Activated CD4-positive, alpha-beta T cell treated with anti-CD3 and anti-CD28 coated beads, Interleukin-2, amount 10 ng/mL, durations not matched to agents 24 days and 14 days (primary cell): Measurements from ENCODE around the gene TGFA. TPM values are rescaled to one million over a fixed set of nuclear protein-coding genes. Genes with fewer than 3 reads are reported as not detected.

Experiments
- DNase-seq: peaks from one replicate; pipeline ENCODE4 v3.0.0; 2022
- H3K27ac Mint-ChIP-seq: one replicate; pipeline ENCODE4 v1.8.0; 2022; ENCODE audit warnings: mild to moderate bottlenecking, mixed read lengths
- H3K27me3 Mint-ChIP-seq: one replicate; pipeline ENCODE4 v1.8.0; 2022; ENCODE audit warnings: mixed read lengths
- H3K36me3 Mint-ChIP-seq: one replicate; pipeline ENCODE4 v1.8.0; 2022; ENCODE audit warnings: low read depth, mild to moderate bottlenecking, mixed read lengths
- H3K4me1 Mint-ChIP-seq: one replicate; pipeline ENCODE4 v1.8.0; 2021; ENCODE audit warnings: mixed read lengths
- H3K4me3 Mint-ChIP-seq: one replicate; pipeline ENCODE4 v1.8.0; 2022; ENCODE audit warnings: mild to moderate bottlenecking, moderate library complexity, mixed read lengths
- H3K9me3 Mint-ChIP-seq: one replicate; pipeline ENCODE4 v1.8.0; 2021; ENCODE audit warnings: mixed read lengths
- intact Hi-C: fragments of 100-400 bp; cut with micrococcal nuclease; formaldehyde crosslinking; loops from one replicate; pipeline ENCODE4 v1.15.1; 2023
- total RNA-seq: library from RNA; stranded (reverse); gene quantifications from 2 replicates; pipeline ENCODE4 v1.2.3, GENCODE V29; 2022

TGFA gene
- total RNA-seq, 1 donor from 2014 or later = not detected

- H3K27me3 Mint-ChIP-seq = peaks cover 26% of the 10 kb centered on the region
- no peaks in the 10 kb centered on the region for H3K9me3 Mint-ChIP-seq
- H3K4me1 Mint-ChIP-seq = no peaks in the 10 kb centered on the region
- no peak overlapping the region for H3K4me3 Mint-ChIP-seq
- no peak overlapping the region for H3K27ac Mint-ChIP-seq
- H3K36me3 Mint-ChIP-seq = no peaks in the 10 kb centered on the region
- intact Hi-C loops = no loop called here
- peak; percentile 34 for DNase-seq
Observed at GRCh38 chr2:70561893-70562292, 8.3 kb upstream of the TGFA start.

- H3K9me3 Mint-ChIP-seq = no peaks in the 10 kb centered on the region
- H3K4me3 Mint-ChIP-seq = no peak overlapping the region
- no peak overlapping the region for H3K27ac Mint-ChIP-seq
- DNase-seq = no peak
- H3K4me1 Mint-ChIP-seq = no peaks in the 10 kb centered on the region
- peaks cover 30% of the 10 kb centered on the region for H3K27me3 Mint-ChIP-seq
- intact Hi-C loops = no loop called here
- H3K36me3 Mint-ChIP-seq = no peaks in the 10 kb centered on the region
Observed at GRCh38 chr2:70560442-70560841, 6.8 kb upstream of the TGFA start.

- Mint-ChIP-seq H3K36me3 (no peaks in the 10 kb centered on the region), H3K27me3 (peaks cover 32% of the 10 kb centered on the region), H3K9me3 (no peaks in the 10 kb centered on the region), H3K4me3 (no peak overlapping the region), H3K27ac (no peak overlapping the region), H3K4me1 (no peaks in the 10 kb centered on the region)
- no peak for DNase-seq
- intact Hi-C loops = no loop called here
Observed at GRCh38 chr2:70560040-70560439, 6.4 kb upstream of the TGFA start.

- Mint-ChIP-seq H3K9me3 (no peaks in the 10 kb centered on the region), H3K27me3 (peaks cover 39% of the 10 kb centered on the region), H3K4me3 (no peak overlapping the region), H3K36me3 (no peaks in the 10 kb centered on the region), H3K4me1 (peaks cover 7% of the 10 kb centered on the region), H3K27ac (no peak overlapping the region)
- intact Hi-C loops = loop anchor here (5.0 kb wide), 1 partner anchor 59 kb away; no protein-coding TSS in a partner anchor
- DNase-seq = no peak
Observed at GRCh38 chr2:70558195-70558808, 4.7 kb upstream of the TGFA start.

GRCh38 chr2:70557171-70557838, 3.7 kb upstream of the TGFA start:
- Mint-ChIP-seq H3K36me3 (no peaks in the 10 kb centered on the region), H3K4me1 (peaks cover 15% of the 10 kb centered on the region), H3K4me3 (no peak overlapping the region), H3K27ac (no peak overlapping the region), H3K27me3 (peaks cover 49% of the 10 kb centered on the region), H3K9me3 (no peaks in the 10 kb centered on the region)
- DNase-seq = no peak
- intact Hi-C loops = loop anchor here (5.0 kb wide), 1 partner anchor 60 kb away; no protein-coding TSS in a partner anchor

- H3K9me3 Mint-ChIP-seq = no peaks in the 10 kb centered on the region
- H3K27me3 Mint-ChIP-seq = peaks cover 54% of the 10 kb centered on the region
- intact Hi-C loops = loop anchor here (5.0 kb wide), 1 partner anchor 61 kb away; no protein-coding TSS in a partner anchor
- H3K36me3 Mint-ChIP-seq = no peaks in the 10 kb centered on the region
- peaks cover 15% of the 10 kb centered on the region for H3K4me1 Mint-ChIP-seq
- DNase-seq = no peak
- H3K4me3 Mint-ChIP-seq = no peak overlapping the region
- no peak overlapping the region for H3K27ac Mint-ChIP-seq
Observed at GRCh38 chr2:70556608-70557007, 3.0 kb upstream of the TGFA start.

GRCh38 chr2:70554338-70554892, 789 bp upstream of the TGFA start:
- DNase-seq = no peak
- intact Hi-C loops = loop anchor here (5.0 kb wide), 1 partner anchor 252 kb away; the partner anchor contains the start of gene FAM136A
- H3K36me3 Mint-ChIP-seq = no peaks in the 10 kb centered on the region
- H3K27ac Mint-ChIP-seq = no peak overlapping the region
- H3K9me3 Mint-ChIP-seq = no peaks in the 10 kb centered on the region
- peak overlapping the region; percentile 79 for H3K4me3 Mint-ChIP-seq
- peaks cover 66% of the 10 kb centered on the region for H3K27me3 Mint-ChIP-seq
- H3K4me1 Mint-ChIP-seq = peaks cover 15% of the 10 kb centered on the region

- DNase-seq = no peak
- peak overlapping the region; percentile 85 for H3K4me3 Mint-ChIP-seq
- intact Hi-C loops = loop anchor here (5.0 kb wide), 1 partner anchor 251 kb away; the partner anchor contains the start of gene FAM136A
- no peak overlapping the region for H3K27ac Mint-ChIP-seq
- H3K4me1 Mint-ChIP-seq = peaks cover 15% of the 10 kb centered on the region
- H3K9me3 Mint-ChIP-seq = no peaks in the 10 kb centered on the region
- H3K36me3 Mint-ChIP-seq = no peaks in the 10 kb centered on the region
- peaks cover 63% of the 10 kb centered on the region for H3K27me3 Mint-ChIP-seq
Observed at GRCh38 chr2:70553334-70553583, 367 bp downstream of the TGFA start.

- DNase-seq = peak; percentile 62
- Mint-ChIP-seq H3K36me3 (no peaks in the 10 kb centered on the region), H3K27ac (no peak overlapping the region)
Observed at GRCh38 chr2:70552501-70553333, 909 bp downstream of the TGFA start.

GRCh38 chr2:70551167-70551566, 2.5 kb downstream of the TGFA start:
- Mint-ChIP-seq H3K36me3 (no peaks in the 10 kb centered on the region), H3K4me1 (peaks cover 15% of the 10 kb centered on the region), H3K27ac (no peak overlapping the region), H3K9me3 (no peaks in the 10 kb centered on the region), H3K4me3 (no peak overlapping the region), H3K27me3 (peaks cover 55% of the 10 kb centered on the region)
- no peak for DNase-seq
- intact Hi-C loops = loop anchor here (5.0 kb wide), 1 partner anchor 249 kb away; the partner anchor contains the start of gene FAM136A

More at GRCh38 chr2:70552501-70553333, 909 bp downstream of the TGFA start:
- Mint-ChIP-seq H3K27me3 (peaks cover 63% of the 10 kb centered on the region), H3K4me3 (peak overlapping the region; percentile 85), H3K4me1 (peaks cover 15% of the 10 kb centered on the region), H3K9me3 (no peaks in the 10 kb centered on the region)
- intact Hi-C loops = loop anchor here (5.0 kb wide), 1 partner anchor 250 kb away; the partner anchor contains the start of gene FAM136A

GRCh38 chr2:70549962-70550361, 3.7 kb downstream of the TGFA start:
- Mint-ChIP-seq H3K9me3 (no peaks in the 10 kb centered on the region), H3K4me3 (no peak overlapping the region), H3K27me3 (peaks cover 55% of the 10 kb centered on the region), H3K4me1 (peaks cover 15% of the 10 kb centered on the region), H3K27ac (no peak overlapping the region), H3K36me3 (no peaks in the 10 kb centered on the region)
- DNase-seq = no peak
- intact Hi-C loops = loop anchor here (5.0 kb wide), 1 partner anchor 248 kb away; the partner anchor contains the start of gene FAM136A

- Mint-ChIP-seq H3K27ac (no peak overlapping the region), H3K9me3 (no peaks in the 10 kb centered on the region), H3K4me1 (peaks cover 10% of the 10 kb centered on the region), H3K27me3 (peaks cover 53% of the 10 kb centered on the region), H3K4me3 (no peak overlapping the region), H3K36me3 (no peaks in the 10 kb centered on the region)
- DNase-seq = no peak
- intact Hi-C loops = no loop called here
Observed at GRCh38 chr2:70549064-70549710, 4.4 kb downstream of the TGFA start.

- no peaks in the 10 kb centered on the region for H3K9me3 Mint-ChIP-seq
- H3K27me3 Mint-ChIP-seq = peaks cover 49% of the 10 kb centered on the region
- H3K4me1 Mint-ChIP-seq = peaks cover 8% of the 10 kb centered on the region
- DNase-seq = no peak
- H3K4me3 Mint-ChIP-seq = no peak overlapping the region
- intact Hi-C loops = no loop called here
- H3K27ac Mint-ChIP-seq = no peak overlapping the region
- H3K36me3 Mint-ChIP-seq = no peaks in the 10 kb centered on the region
Observed at GRCh38 chr2:70548233-70548632, 5.4 kb downstream of the TGFA start.
